Adrenal gland (tissue), 12 donors: ENCODE results near the gene CMYA5. TPM values are rescaled to one million over a fixed set of nuclear protein-coding genes. Genes with fewer than 3 reads are reported as not detected.

Experiments
- DNase-seq, 7 donors: peaks; one replicate each; pipeline ENCODE4 v3.0.0-alpha.2; 2019 to 2020
- H3K27ac ChIP-seq, 5 donors: fragments of 200-600 bp; sonication (generic) in 4 of 5; 1 replicate in 3 of 5; 2 replicates in 2 of 5; pipeline versions ENCODE4 v1.5.1 to v1.8.0; 2016 to 2020; ENCODE audit warnings: mild to moderate bottlenecking in 1 of 5
- H3K27me3 ChIP-seq: fragments of 200-600 bp; 2 replicates; pipeline ENCODE4 v1.8.0; 2021
- H3K36me3 ChIP-seq, 2 donors: fragments of 200-600 bp; replicated peaks in 1 of 2; 1 replicate in 1 of 2; 2 replicates in 1 of 2; pipeline versions ENCODE4 v1.5.1 to v1.8.0; 2018 to 2022
- H3K4me1 ChIP-seq, 2 donors: fragments of 200-600 bp; replicated peaks in 1 of 2; 1 replicate in 1 of 2; 2 replicates in 1 of 2; pipeline versions ENCODE4 v1.5.1 to v1.8.0; 2018 to 2021
- H3K4me3 ChIP-seq, 4 donors: fragments of 200-600 bp; sonication (generic) in 3 of 4; one replicate each; pipeline ENCODE4 v1.5.1; 2016 to 2018
- H3K9me3 ChIP-seq, 3 donors: fragments of 200-600 bp; sonication (generic) in 1 of 3; replicated peaks in 1 of 3; 1 replicate in 2 of 3; 2 replicates in 1 of 3; pipeline versions ENCODE4 v1.5.1 to v1.8.0; 2016 to 2021
- POLR2A ChIP-seq, 2 donors: fragments of 450-650 bp; IDR thresholded peaks; one replicate each; pipeline ENCODE4 v1.6.1; 2017; ENCODE audit warnings: antibody characterized with exemption in 2 of 2, mild to moderate bottlenecking in 2 of 2, moderate library complexity in 1 of 2
- WGBS, 4 donors: extraction: QIAGEN DNeasy Blood & Tissue Kit in 2 of 4; methylation state at CpG; one replicate each; pipeline versions ENCODE4 v1.1.5 to v1.1.7; 2013 to 2017; 5-methylcytosine and 5-hydroxymethylcytosine counted together
- intact Hi-C, 2 donors: fragments of 100-400 bp; cut with DNase I; formaldehyde crosslinking; loops; one replicate each; pipeline versions ENCODE4 v1.14.1 to v1.15.0; 2022 to 2023
- polyA plus RNA-seq, 3 donors: library from polyadenylated mRNA; stranded (reverse); fragments of 200-250 nt in 2 of 3; fragments of 350-450 nt in 1 of 3; fragmentation: Illumina TruSeq in 1 of 3; extraction: RNeasy Lipid Tissue Mini Kit (QIAGEN cat#74804) in 1 of 3; gene quantifications; one replicate each; pipeline ENCODE4 v1.2.3, GENCODE V29; 2013 to 2014
- total RNA-seq, 9 donors: library from RNA; depleted of rRNA in 4 of 9; stranded (reverse); fragments of >200 nt in 4 of 9; fragments of 120-200 nt in 1 of 9; fragmentation: NEBNext Ultra II Directional in 1 of 9; extraction: Animal tissue kit (Norgen Biotek cat#: 25700) in 1 of 9; gene quantifications; one replicate each; pipeline versions ENCODE4 v1.1.0 to v1.2.4, GENCODE V29; 2013 to 2023
- TF ChIP-seq, protein P1 (sequence below), 6 experiments: fragments of 450-650 bp in 4 of 6; fragments of 200-600 bp in 2 of 6; sonication (generic) in 1 of 6; IDR thresholded peaks; 1 replicate in 5 of 6; 2 replicates in 1 of 6; pipeline versions ENCODE4 v1.5.1 to v1.8.0; 2016 to 2021; ENCODE audit warnings: antibody characterized with exemption in 6 of 6, mild to moderate bottlenecking in 2 of 6, moderate library complexity in 1 of 6
- donor health status: healthy with polysubstance abuse.
- donor health status: Bipolar disorder and iron deficiency.
- donor health status: DM: yes; HTN: yes; CAD: no.
- donor health status: DM: no; HTN: no; CAD: no.
- donor health status: DM: no; HTN: no; CAD: no.
- donor health status: DM: yes; HTN: yes; CAD: no.

The CMYA5 gene
- total and polyA plus RNA-seq, 12 donors, result 0.11 to 5.6 (median 0.40) TPM

DNA sequence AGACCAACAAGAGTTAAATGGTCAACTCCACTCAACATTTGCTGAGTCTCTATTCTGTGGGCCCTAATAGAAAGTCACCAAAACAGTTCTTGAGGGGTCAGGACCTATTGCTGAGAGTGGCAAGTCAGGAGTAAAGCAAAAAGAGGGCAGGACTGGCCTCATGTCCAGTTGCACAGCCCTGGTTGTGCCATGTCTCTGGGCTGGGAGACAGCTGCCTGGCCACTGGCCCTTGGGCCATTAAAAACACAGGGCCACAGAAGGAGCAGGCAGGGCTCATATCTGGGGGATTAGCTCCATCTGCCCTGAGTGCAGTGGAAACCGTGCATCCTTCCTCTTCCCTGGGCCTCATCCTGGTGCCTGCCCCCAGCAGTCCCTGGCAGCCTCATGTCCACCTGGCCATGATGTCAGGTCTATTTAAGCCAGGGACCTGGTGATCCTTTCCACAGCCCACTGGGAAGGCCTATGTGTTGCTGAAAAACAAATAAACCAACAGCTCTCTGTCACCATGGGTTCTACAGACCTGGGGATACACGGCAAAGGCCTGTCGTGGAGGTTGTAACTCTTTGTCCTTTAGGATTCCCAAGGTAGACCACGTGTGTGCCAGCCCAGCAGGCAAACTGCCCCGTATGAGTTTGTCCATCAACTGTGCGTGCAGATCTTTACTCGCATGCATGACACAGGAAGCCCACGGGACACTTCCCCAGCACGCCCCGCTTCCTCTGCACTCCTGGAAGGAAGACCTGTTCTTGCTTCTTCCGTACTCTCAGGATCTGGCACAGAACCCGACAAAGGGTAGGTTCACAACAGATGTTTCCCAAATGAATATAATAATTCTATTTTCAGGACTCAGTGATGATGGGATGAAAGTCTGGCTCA, 152.6 kb downstream of the CMYA5 start:
- no peak overlapping the region for H3K4me3 ChIP-seq
- H3K4me1 ChIP-seq, result peaks cover 6 to 7% of the 10 kb centered on the region in 2 donors
- intact Hi-C loops, result no loop called here
- WGBS, 4 donors, result 83 to 96% (median 86%) methylated on average over 9 to 12 of the region's 12 CpGs
- H3K27ac ChIP-seq, result no peak overlapping the region
- TF ChIP-seq, protein P1, sequence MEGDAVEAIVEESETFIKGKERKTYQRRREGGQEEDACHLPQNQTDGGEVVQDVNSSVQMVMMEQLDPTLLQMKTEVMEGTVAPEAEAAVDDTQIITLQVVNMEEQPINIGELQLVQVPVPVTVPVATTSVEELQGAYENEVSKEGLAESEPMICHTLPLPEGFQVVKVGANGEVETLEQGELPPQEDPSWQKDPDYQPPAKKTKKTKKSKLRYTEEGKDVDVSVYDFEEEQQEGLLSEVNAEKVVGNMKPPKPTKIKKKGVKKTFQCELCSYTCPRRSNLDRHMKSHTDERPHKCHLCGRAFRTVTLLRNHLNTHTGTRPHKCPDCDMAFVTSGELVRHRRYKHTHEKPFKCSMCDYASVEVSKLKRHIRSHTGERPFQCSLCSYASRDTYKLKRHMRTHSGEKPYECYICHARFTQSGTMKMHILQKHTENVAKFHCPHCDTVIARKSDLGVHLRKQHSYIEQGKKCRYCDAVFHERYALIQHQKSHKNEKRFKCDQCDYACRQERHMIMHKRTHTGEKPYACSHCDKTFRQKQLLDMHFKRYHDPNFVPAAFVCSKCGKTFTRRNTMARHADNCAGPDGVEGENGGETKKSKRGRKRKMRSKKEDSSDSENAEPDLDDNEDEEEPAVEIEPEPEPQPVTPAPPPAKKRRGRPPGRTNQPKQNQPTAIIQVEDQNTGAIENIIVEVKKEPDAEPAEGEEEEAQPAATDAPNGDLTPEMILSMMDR (IDR thresholded peaks at IDR 0.05), result no peak
- no peak for TF ChIP-seq POLR2A (IDR thresholded peaks at IDR 0.05)
- no peak for DNase-seq
- H3K27me3 ChIP-seq, result peaks cover 9% of the 10 kb centered on the region
- H3K36me3 ChIP-seq, result no peaks in the 10 kb centered on the region
- no peaks in the 10 kb centered on the region for H3K9me3 ChIP-seq

DNA sequence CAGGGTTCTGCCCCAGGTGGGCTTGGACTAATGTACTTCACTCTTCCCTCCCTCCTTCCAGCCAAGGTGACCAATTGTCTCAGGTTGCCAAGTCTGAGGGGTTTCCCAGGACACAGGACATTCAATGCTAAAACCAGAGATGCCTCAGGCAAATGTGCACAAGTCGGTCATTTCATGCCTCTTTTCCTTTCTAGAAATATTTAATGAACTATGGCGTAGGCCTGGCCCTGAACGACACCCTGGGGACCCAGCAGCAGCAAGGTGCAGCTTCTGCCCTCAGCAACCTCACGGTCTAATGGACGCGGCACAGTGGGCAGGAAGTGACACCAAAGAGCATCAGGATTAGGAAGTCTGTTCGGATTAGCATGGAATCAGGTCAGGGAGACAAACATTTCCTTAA, 153.4 kb downstream of the CMYA5 start:
- DNase-seq, result no peak
- no peak overlapping the region for H3K27ac ChIP-seq
- 76 to 89% (median 83%) methylated on average over 7 of the region's 7 CpGs for WGBS, 4 donors
- intact Hi-C loops, result no loop called here
- H3K4me3 ChIP-seq, result no peak overlapping the region
- no peaks in the 10 kb centered on the region for H3K9me3 ChIP-seq
- TF ChIP-seq, protein P1 (IDR thresholded peaks at IDR 0.05), result no peak
- no peak for TF ChIP-seq POLR2A (IDR thresholded peaks at IDR 0.05)
- H3K4me1 ChIP-seq, result peaks cover 5 to 7% of the 10 kb centered on the region in 2 donors
- H3K27me3 ChIP-seq, result peaks cover 14% of the 10 kb centered on the region
- H3K36me3 ChIP-seq, result no peaks in the 10 kb centered on the region

DNA sequence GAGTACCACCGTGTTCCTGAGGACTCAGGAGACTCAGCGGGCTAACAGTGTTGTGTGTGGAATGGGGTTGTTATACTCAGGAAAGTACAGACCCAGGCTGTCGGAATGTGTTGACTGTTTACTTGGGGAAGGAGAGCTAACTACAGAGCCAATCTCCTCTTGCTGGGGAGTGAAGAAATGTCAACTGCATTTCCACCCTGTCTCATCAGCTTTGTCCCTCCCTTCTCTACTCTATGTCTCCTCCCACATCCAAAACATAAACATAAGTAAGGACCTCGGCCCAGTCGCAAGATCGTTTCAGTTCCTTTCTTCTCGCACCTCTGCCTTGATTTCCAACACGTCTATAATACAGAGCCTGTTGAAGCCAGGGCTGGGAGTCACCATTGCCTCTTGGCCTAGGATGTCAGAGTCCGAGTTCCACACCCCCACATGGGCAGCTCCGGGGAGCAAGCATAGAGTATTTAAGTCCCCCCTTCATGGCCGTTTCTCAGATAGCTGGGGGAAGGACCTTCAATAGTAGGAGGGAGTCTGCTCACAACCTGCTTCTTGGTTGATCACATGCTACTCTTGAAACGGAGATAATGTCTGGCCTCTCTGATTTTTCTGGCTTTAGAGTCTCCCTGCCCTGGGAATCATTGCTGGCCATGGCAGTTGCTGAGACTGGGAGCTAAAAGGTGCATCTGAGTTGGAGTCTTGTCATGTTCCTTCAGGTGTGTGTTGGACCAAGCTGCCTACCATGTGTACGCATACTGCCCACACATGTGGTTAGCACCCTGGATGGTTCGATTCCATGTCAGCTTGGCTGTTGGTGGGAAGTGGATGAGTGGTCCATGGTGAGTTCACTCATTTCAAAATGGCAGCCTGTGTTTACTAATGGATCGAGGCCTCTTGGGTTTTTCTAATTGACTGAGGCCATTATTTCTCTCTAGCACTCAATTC, 154.1 kb downstream of the CMYA5 start:
- Histone ChIP-seq H3K4me1 (no peaks in the 10 kb centered on the region), H3K36me3 (no peaks in the 10 kb centered on the region), H3K27ac (no peak overlapping the region), H3K4me3 (no peak overlapping the region), H3K9me3 (no peaks in the 10 kb centered on the region), H3K27me3 (peaks cover 14% of the 10 kb centered on the region)
- 87 to 91% (median 88%) methylated on average over 15 of the region's 15 CpGs for WGBS, 4 donors
- intact Hi-C loops, result no loop called here
- no peak for DNase-seq
- TF ChIP-seq, protein P1 (IDR thresholded peaks at IDR 0.05), result no peak
- TF ChIP-seq POLR2A (IDR thresholded peaks at IDR 0.05), result no peak

DNA sequence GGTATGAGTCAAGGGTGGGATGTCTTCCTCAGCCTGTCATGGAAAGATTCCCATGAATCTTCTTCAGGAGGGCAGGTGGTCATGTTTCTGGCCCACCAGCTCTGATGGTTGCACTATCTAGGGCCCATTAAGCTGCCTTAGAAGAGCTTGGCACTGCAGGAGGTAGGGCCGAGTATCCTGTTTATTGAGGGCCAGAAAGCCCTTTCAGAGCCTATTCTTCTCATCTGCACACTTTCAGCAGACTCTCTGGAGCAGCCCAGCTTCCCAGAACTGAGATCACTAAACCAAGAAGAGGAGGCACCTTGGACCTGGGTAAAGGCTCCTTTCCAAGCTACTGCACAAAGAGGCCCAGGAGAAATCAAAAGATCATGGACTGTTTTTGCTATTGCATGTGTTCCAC, 154.9 kb downstream of the CMYA5 start:
- intact Hi-C loops, result no loop called here
- H3K4me1 ChIP-seq, result no peaks in the 10 kb centered on the region
- H3K27me3 ChIP-seq, result peaks cover 14% of the 10 kb centered on the region
- no peaks in the 10 kb centered on the region for H3K9me3 ChIP-seq
- no peak for DNase-seq
- 84 to 100% (median 93%) methylated on average over 1 of the region's 1 CpG for WGBS, 4 donors
- no peak overlapping the region for H3K4me3 ChIP-seq
- no peak overlapping the region for H3K27ac ChIP-seq
- TF ChIP-seq POLR2A (IDR thresholded peaks at IDR 0.05), result no peak
- TF ChIP-seq, protein P1 (IDR thresholded peaks at IDR 0.05), result no peak
- H3K36me3 ChIP-seq, result no peaks in the 10 kb centered on the region
